ENCODE results near the gene SETD5. TPM values are rescaled to one million over a fixed set of nuclear protein-coding genes. Genes with fewer than 3 reads are reported as not detected.

The SETD5 gene
- total RNA-seq, 3 donors from 2014 or later (not counting 1 experiment from before 2014, with no cell fraction given), result 106 to 154 (median 140) TPM

DNA sequence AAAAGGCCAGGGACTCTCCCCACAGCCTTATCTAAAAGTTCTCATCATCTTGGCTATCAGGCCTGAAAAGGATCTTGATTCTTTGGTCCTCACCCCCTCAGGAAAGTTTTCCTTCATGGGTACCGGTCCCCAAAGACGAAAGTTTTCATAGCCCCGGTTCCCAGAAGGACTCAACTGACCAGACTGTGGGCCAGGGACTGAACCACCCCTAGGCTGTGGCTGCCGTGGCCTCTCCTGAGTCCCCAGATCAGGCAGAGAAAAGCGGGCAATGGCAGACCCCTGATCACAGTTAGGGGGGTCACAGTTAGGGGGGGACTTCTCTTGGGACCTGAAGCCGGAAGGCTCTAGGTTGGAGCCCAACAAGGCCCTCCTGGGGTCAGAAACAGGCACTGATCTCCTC lies 101.4 kb downstream of the SETD5 start:
- Mint-ChIP-seq H3K36me3 (no peaks in the 10 kb centered on the region), H3K4me1 (peaks cover 6 to 11% of the 10 kb centered on the region in 2 donors), H3K9me3 (no peaks in the 10 kb centered on the region), H3K4me3 (no peak overlapping the region), H3K27ac (no peak overlapping the region), H3K27me3 (ENCODE audit: low read depth in 2 of 2) (peaks cover 17 to 30% of the 10 kb centered on the region in 2 donors)
- Histone ChIP-seq H3K27me3 (ENCODE audit: control insufficient read depth, insufficient read depth, low read length) (peaks cover 21% of the 10 kb centered on the region), H3K9me3 (ENCODE audit: control insufficient read depth, insufficient read depth, low read length) (no peaks in the 10 kb centered on the region), H3K4me1 (ENCODE audit: control insufficient read depth, insufficient read depth, low read length) (peaks cover 12% of the 10 kb centered on the region), H3K4me3 (ENCODE audit: low read length) (no peak overlapping the region), H3K27ac (ENCODE audit: low read length) (no peak overlapping the region), H3K36me3 (ENCODE audit: control insufficient read depth, insufficient read depth, low read length) (no peaks in the 10 kb centered on the region)
- ATAC-seq (no peak), DNase-seq (no peak)
- WGBS (ENCODE audit: insufficient coverage), result 88% methylated on average over 6 of the region's 6 CpGs
- TF ChIP-seq, protein P1, sequence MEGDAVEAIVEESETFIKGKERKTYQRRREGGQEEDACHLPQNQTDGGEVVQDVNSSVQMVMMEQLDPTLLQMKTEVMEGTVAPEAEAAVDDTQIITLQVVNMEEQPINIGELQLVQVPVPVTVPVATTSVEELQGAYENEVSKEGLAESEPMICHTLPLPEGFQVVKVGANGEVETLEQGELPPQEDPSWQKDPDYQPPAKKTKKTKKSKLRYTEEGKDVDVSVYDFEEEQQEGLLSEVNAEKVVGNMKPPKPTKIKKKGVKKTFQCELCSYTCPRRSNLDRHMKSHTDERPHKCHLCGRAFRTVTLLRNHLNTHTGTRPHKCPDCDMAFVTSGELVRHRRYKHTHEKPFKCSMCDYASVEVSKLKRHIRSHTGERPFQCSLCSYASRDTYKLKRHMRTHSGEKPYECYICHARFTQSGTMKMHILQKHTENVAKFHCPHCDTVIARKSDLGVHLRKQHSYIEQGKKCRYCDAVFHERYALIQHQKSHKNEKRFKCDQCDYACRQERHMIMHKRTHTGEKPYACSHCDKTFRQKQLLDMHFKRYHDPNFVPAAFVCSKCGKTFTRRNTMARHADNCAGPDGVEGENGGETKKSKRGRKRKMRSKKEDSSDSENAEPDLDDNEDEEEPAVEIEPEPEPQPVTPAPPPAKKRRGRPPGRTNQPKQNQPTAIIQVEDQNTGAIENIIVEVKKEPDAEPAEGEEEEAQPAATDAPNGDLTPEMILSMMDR (IDR thresholded peaks at IDR 0.05), result no peak
- intact Hi-C loops (cut with micrococcal nuclease), result no loop called here

DNA sequence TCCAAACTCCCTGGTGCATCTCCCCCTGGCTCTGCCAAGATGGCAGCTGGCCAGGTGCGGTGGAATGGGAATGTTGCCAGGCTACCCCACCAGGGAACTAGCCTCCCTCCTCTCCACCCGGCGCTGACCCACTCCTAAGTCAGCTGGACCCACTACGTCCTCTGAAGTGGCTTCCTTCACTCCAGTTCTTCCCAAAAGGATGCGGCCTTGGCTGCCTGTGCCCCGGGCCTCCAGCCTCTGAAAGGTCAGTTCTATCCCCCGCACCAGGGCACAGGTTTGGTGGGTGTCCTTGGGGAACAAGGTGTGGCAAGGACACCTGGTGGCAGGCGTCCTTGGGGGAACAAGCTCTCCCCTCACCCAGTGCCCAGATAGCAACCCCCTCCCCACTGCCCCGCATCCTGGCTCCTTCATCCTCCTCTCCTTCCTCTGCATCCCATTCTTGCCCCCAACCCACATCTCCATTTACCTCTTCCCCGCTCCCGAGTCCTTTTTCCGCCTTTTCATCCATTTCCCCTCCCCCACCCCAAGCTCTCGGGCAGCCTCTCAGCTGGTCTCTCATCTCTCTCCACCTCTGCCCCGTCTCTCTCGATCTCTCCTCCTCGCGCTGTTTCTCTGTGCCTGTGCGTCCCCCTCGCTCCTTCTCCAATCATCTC lies 102.2 kb downstream of the SETD5 start:
- H3K36me3 ChIP-seq (ENCODE audit: control insufficient read depth, insufficient read depth, low read length), result no peaks in the 10 kb centered on the region
- WGBS (ENCODE audit: insufficient coverage), result 31% methylated on average over 19 of the region's 19 CpGs
- Mint-ChIP-seq H3K36me3 (no peaks in the 10 kb centered on the region), H3K4me3 (no peak overlapping the region), H3K4me1 (peaks cover 6 to 11% of the 10 kb centered on the region in 2 donors), H3K27me3 (ENCODE audit: low read depth in 2 of 2) (peaks cover 17 to 30% of the 10 kb centered on the region in 2 donors), H3K27ac (no peak overlapping the region), H3K9me3 (no peaks in the 10 kb centered on the region)
- no peaks in the 10 kb centered on the region for H3K9me3 ChIP-seq (ENCODE audit: control insufficient read depth, insufficient read depth, low read length)
- H3K4me3 ChIP-seq (ENCODE audit: low read length), result no peak overlapping the region
- H3K27ac ChIP-seq (ENCODE audit: low read length), result no peak overlapping the region
- no peak for ATAC-seq
- TF ChIP-seq, protein P1 (IDR thresholded peaks at IDR 0.05), result no peak
- peaks cover 21% of the 10 kb centered on the region for H3K27me3 ChIP-seq (ENCODE audit: control insufficient read depth, insufficient read depth, low read length)
- intact Hi-C loops (cut with micrococcal nuclease), result no loop called here
- DNase-seq, result no peak
- H3K4me1 ChIP-seq (ENCODE audit: control insufficient read depth, insufficient read depth, low read length), result peaks cover 12% of the 10 kb centered on the region

GRCh38 chr3:9500108-9501050 lies 103.0 kb downstream of the SETD5 start:
- H3K36me3 ChIP-seq (ENCODE audit: control insufficient read depth, insufficient read depth, low read length), result no peaks in the 10 kb centered on the region
- DNase-seq (peak; percentile 57 to 69), ATAC-seq (peak; percentile 65 to 80 (median 75))
- Mint-ChIP-seq H3K9me3 (no peaks in the 10 kb centered on the region), H3K4me3 (no peak overlapping the region), H3K36me3 (no peaks in the 10 kb centered on the region), H3K27me3 (ENCODE audit: low read depth in 2 of 2) (peaks cover 17 to 30% of the 10 kb centered on the region in 2 donors), H3K4me1 (peaks cover 6 to 11% of the 10 kb centered on the region in 2 donors), H3K27ac (no peak overlapping the region)
- H3K27me3 ChIP-seq (ENCODE audit: control insufficient read depth, insufficient read depth, low read length), result peaks cover 21% of the 10 kb centered on the region
- peaks cover 12% of the 10 kb centered on the region for H3K4me1 ChIP-seq (ENCODE audit: control insufficient read depth, insufficient read depth, low read length)
- H3K9me3 ChIP-seq (ENCODE audit: control insufficient read depth, insufficient read depth, low read length), result no peaks in the 10 kb centered on the region
- H3K27ac ChIP-seq (ENCODE audit: low read length), result no peak overlapping the region
- TF ChIP-seq, protein P1 (IDR thresholded peaks at IDR 0.05), result peak; percentile 58
- H3K4me3 ChIP-seq (ENCODE audit: low read length), result no peak overlapping the region
- intact Hi-C loops (cut with micrococcal nuclease), result no loop called here
- 9% methylated on average over 35 of the region's 39 CpGs for WGBS (ENCODE audit: insufficient coverage)
